DMS53 (cell line): ENCODE data around the gene ZWILCH.
"Not testable (repeated sequence)": the region's sequence is repeated elsewhere in the genome, so short reads cannot be mapped to it uniquely, and the experiment has no call there.

Experiments
- DNase-seq: peaks from one replicate; lab custom pipeline; 2025; lab: John Stamatoyannopoulos, UW

Gene ZWILCH

GRCh38 chr15:66504563-66505429, at the start of gene ZWILCH, which contains the start of gene RPL4:
ZWILCH (plus strand) TSS chr15:66505326; CDS start chr15:66505339, 13 bp downstream.
RPL4 (minus strand) TSS chr15:66504855; CDS start chr15:66504790, 65 bp downstream.
- peak; percentile 82 for DNase-seq

- DNase-seq = no peak
Observed at GRCh38 chr15:66456211-66456610, 48.9 kb upstream of the ZWILCH start.

- DNase-seq = no peak
Observed at GRCh38 chr15:66459818-66460615, 45.1 kb upstream of the ZWILCH start.

DNA sequence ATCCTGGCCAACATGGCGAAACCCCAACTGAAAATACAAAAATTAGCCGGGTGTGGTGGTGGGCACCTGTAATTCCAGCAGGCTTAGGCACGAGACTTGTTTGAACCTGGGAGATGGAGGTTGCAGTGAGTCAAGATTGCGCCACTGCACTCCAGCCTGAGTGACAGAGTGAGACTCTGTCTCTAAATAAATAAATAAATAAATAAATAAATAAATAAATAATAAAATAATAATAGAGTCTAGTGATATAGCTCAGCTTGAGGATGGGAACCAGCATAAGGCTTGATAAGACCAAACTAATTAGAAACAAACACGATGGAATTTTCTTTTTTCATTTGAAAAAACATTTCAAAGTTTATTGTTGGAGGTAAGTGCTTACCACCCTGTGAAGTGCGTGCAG, 43.8 kb upstream of the ZWILCH start:
- DNase-seq = not testable (repeated sequence)

GRCh38 chr15:66461917-66462316, 43.2 kb upstream of the ZWILCH start:
- DNase-seq = no peak

DNA sequence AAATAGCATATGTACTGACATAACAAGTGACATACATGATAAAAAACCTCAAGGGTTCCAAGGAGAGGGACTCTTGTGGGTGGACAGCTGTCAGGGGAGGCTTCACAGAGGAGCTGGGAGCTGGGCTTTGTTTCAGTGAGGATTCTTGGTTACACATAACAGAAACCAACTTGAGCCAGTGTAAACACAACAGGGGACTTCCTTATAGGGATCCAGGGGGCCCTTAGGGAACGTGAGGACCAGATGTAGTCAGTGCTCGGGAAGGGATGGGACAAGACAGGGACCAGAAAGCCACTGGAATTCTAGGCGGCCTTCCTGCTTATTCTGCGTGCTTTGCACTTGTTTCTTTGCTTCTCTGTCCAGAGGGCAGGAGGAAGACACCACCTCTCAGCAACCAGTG, 42.5 kb upstream of the ZWILCH start:
- DNase-seq = peak; percentile 4

- DNase-seq = not testable (repeated sequence)
Observed at GRCh38 chr15:66465294-66465693, 39.8 kb upstream of the ZWILCH start.

GRCh38 chr15:66467162-66468040, 37.7 kb upstream of the ZWILCH start:
- DNase-seq = not testable (repeated sequence)

GRCh38 chr15:66470825-66471224, 34.3 kb upstream of the ZWILCH start:
- DNase-seq = not testable (repeated sequence)

- no peak for DNase-seq
Observed at GRCh38 chr15:66472176-66472999, 32.7 kb upstream of the ZWILCH start.

- no peak for DNase-seq
Observed at GRCh38 chr15:66474135-66474534, 31.0 kb upstream of the ZWILCH start.

DNA sequence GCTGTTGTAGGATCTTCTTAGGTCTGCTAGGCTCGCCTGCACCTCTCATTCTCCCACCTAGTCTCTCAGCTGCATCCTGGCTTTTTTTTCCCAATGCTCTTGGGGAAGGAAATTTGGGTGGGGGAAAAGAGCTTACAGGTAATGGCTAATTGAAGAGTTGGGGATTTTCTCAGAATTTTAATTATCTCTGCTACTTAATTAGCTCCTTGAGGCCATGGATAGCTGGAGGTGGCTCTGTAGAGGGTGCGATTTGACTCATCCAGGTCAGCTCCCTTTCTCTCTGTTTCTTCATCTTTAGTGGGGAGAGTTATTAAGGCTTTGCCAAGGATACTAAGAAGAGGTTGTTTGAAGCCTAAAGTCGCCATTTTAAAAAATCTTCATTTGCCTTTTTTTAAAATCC, 30.2 kb upstream of the ZWILCH start:
- no peak for DNase-seq

GRCh38 chr15:66476535-66476934, 28.6 kb upstream of the ZWILCH start:
- DNase-seq = no peak

GRCh38 chr15:66477011-66477410, 28.1 kb upstream of the ZWILCH start:
- DNase-seq = no peak

DNA sequence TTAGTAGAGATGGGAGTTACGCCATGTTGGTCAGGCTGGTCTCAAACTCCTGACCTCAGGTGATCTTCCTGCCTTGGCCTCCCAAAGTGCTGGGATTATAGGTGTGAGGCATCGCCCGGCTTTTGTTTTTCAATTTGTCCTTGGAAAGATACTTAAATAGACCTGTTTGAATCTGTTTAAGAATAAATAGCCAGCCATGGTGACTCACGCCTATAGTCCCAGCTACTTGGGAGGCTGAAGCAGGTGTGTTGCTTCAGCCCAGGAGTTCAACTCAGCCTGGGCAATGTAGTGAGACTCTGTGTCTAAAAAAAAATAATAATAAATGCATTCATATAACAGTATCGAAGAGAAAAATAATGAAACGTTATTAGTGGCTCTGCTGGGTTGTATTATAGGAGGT, 24.9 kb upstream of the ZWILCH start:
- no peak for DNase-seq

DNA sequence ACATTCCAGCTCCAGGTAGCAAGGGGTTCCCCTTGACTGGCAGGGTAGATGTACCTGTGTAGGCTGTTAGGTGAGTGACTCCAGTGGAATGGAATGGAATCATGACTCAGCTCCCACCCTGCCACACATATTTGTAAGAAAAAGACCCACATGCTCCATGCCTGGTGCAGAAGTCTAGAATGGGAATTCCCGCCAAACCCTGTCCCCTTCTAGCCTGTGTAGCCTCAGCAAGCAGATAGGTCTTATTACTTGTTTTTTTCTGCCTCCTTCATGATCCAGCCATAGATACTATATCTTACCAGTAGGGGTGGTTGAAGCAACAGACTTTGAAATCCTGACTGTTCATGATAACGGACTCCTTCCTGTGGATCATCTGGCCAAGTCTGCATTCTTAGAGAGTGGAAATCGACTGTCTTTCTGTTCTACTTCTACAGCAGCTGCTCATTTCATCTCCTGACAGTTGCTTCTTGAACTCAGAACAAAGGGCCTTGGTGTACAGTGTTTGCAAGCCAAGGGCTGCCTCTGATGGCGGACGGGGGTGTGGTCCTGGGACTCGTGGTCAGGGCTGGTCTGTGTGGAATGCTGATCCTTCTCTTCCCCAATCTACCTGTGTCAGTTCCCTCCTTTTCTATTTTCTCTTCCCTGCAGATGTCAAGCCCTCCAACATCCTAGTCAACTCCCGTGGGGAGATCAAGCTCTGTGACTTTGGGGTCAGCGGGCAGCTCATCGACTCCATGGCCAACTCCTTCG, 23.8 kb upstream of the ZWILCH start:
- DNase-seq = no peak

DNA sequence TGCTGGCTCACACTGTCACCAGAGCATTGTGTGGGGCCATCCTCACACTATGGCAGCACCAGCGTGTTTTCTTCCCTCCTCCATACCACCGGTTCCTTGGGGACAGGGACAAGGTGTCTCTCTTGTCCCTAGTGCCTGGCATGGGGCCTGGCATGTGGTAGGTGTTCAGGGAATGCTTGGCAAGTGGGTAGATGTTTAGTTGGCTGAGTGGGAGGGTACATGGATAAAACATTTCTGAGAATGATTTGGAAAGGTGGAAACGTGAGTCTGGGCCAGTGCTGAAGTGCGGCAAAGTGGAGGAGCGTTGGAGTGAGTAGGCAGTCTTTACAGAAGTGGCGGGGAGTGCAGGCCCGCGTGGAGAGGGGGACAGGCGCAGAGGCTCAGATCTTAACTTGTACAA, 22.6 kb upstream of the ZWILCH start:
- no peak for DNase-seq

- no peak for DNase-seq
Observed at GRCh38 chr15:66483131-66483566, 22.0 kb upstream of the ZWILCH start.

DNA sequence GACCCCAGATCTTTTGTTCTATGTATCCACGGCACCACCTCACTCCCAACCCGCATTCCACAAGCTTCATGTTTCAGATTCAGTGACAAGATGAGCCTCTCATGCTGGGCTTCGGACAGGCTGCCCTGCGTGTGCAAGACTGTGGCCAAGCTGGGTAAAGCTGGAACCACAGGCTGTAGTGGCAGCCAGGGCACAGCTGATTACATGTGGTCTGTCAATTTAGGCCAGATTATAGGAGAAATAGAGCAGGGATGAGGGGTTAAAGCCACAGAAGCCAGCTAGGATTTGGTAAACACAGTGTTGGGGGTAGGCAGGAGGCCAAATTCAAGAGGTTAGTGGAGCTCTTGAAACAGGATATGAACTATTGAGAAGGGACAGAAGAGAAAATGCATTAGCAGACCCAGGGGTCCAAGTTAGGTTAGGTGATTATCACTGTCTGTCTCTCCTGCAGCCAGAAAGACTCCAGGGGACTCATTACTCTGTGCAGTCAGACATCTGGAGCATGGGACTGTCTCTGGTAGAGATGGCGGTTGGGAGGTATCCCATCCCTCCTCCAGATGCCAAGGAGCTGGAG, 20.5 kb upstream of the ZWILCH start:
- DNase-seq = no peak

DNA sequence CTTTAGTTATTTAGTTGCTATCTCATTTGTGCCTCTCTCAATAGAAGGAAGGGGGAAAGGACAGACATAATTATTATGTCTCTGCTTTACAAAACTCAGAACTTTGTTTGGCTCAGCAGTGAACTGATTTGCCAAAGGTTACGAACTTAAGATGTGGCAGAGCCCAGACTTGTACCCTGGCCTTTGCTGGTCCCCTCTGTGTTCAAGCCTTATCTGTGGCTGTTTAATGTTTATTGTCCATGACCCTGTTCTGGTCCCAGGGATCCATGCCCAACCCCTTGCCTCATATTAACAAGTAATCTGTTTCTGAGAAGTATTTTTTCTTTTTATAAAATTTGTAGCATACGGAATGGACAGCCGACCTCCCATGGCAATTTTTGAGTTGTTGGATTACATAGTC, 18.2 kb upstream of the ZWILCH start:
- DNase-seq = no peak
